ENCODE measurements around the gene MPST. TPM values are rescaled to one million over a fixed set of nuclear protein-coding genes. Genes with fewer than 3 reads are reported as not detected.

The MPST gene
- total RNA-seq, 4 donors from 2014 or later, result 99.0 to 171 (median 143) TPM

GRCh38 chr22:37062376-37062675 lies 42.8 kb downstream of the MPST start:
- peaks cover 40% of the 10 kb centered on the region for H3K36me3 ChIP-seq
- H3K9me3 ChIP-seq, result no peaks in the 10 kb centered on the region
- no peak for TF ChIP-seq POLR2A (IDR thresholded peaks at IDR 0.05)
- TF ChIP-seq POLR2AphosphoS5 (IDR thresholded peaks at IDR 0.05), result no peak
- no peak for TF ChIP-seq CTCF (IDR thresholded peaks at IDR 0.05)
- no peak for TF ChIP-seq EP300 (IDR thresholded peaks at IDR 0.05)
- 40% methylated on average over 6 of the region's 7 CpGs for WGBS
- peaks cover 2% of the 10 kb centered on the region for H3K27me3 ChIP-seq
- H3K27ac ChIP-seq, result no peak overlapping the region
- no peaks in the 10 kb centered on the region for H3K4me1 ChIP-seq
- DNase-seq (ENCODE audit: low spot score in 2 of 2), result no peak
- H3K4me3 ChIP-seq, result no peak overlapping the region

- TF ChIP-seq EP300 (IDR thresholded peaks at IDR 0.05) (no peak), CTCF (IDR thresholded peaks at IDR 0.05) (no peak), POLR2A (IDR thresholded peaks at IDR 0.05) (no peak), POLR2AphosphoS5 (IDR thresholded peaks at IDR 0.05) (no peak)
- no peak overlapping the region for H3K4me3 ChIP-seq
- peaks cover 5% of the 10 kb centered on the region for H3K27me3 ChIP-seq
- H3K4me1 ChIP-seq, result no peaks in the 10 kb centered on the region
- DNase-seq (ENCODE audit: low spot score in 2 of 2), result no peak
- H3K27ac ChIP-seq, result no peak overlapping the region
- H3K36me3 ChIP-seq, result peaks cover 36% of the 10 kb centered on the region
- 84% methylated on average over 4 of the region's 15 CpGs for WGBS
- no peaks in the 10 kb centered on the region for H3K9me3 ChIP-seq
Observed at GRCh38 chr22:37062702-37063381, 43.3 kb downstream of the MPST start.

GRCh38 chr22:37063431-37064420 lies 44.2 kb downstream of the MPST start:
- H3K36me3 ChIP-seq, result peaks cover 28% of the 10 kb centered on the region
- no peaks in the 10 kb centered on the region for H3K4me1 ChIP-seq
- H3K27ac ChIP-seq, result no peak overlapping the region
- H3K27me3 ChIP-seq, result peaks cover 12% of the 10 kb centered on the region
- TF ChIP-seq POLR2A (IDR thresholded peaks at IDR 0.05) (no peak), POLR2AphosphoS5 (IDR thresholded peaks at IDR 0.05) (no peak), EP300 (IDR thresholded peaks at IDR 0.05) (no peak), CTCF (IDR thresholded peaks at IDR 0.05) (no peak)
- DNase-seq (ENCODE audit: low spot score in 2 of 2), result no peak
- WGBS, result 89% methylated on average over 24 of the region's 28 CpGs
- H3K9me3 ChIP-seq, result no peaks in the 10 kb centered on the region
- H3K4me3 ChIP-seq, result no peak overlapping the region

GRCh38 chr22:37064553-37064952 lies 45.0 kb downstream of the MPST start:
- Histone ChIP-seq H3K36me3 (peaks cover 19% of the 10 kb centered on the region), H3K27me3 (peaks cover 21% of the 10 kb centered on the region), H3K4me3 (no peak overlapping the region), H3K9me3 (no peaks in the 10 kb centered on the region), H3K27ac (no peak overlapping the region), H3K4me1 (peaks cover 4% of the 10 kb centered on the region)
- no peak for DNase-seq (ENCODE audit: low spot score in 2 of 2)
- TF ChIP-seq EP300 (IDR thresholded peaks at IDR 0.05) (no peak), POLR2A (IDR thresholded peaks at IDR 0.05) (no peak), POLR2AphosphoS5 (IDR thresholded peaks at IDR 0.05) (no peak), CTCF (IDR thresholded peaks at IDR 0.05) (no peak)
- 84% methylated on average over 11 of the region's 11 CpGs for WGBS

GRCh38 chr22:37065180-37065579 lies 45.6 kb downstream of the MPST start:
- no peak for DNase-seq (ENCODE audit: low spot score in 2 of 2)
- Histone ChIP-seq H3K36me3 (peaks cover 14% of the 10 kb centered on the region), H3K4me1 (peaks cover 4% of the 10 kb centered on the region), H3K27me3 (peaks cover 27% of the 10 kb centered on the region), H3K4me3 (no peak overlapping the region), H3K9me3 (no peaks in the 10 kb centered on the region), H3K27ac (no peak overlapping the region)
- TF ChIP-seq EP300 (IDR thresholded peaks at IDR 0.05) (no peak), POLR2AphosphoS5 (IDR thresholded peaks at IDR 0.05) (no peak), CTCF (IDR thresholded peaks at IDR 0.05) (no peak), POLR2A (IDR thresholded peaks at IDR 0.05) (no peak)
- 74% methylated on average over 2 of the region's 3 CpGs for WGBS

Measured in suprapubic skin (tissue), 4 donors.